ENCODE data around the gene SMARCB1. TPM values are rescaled to one million over a fixed set of nuclear protein-coding genes. Genes with fewer than 3 reads are reported as not detected.

Gene SMARCB1
- total and polyA plus RNA-seq, 12 donors: 41.3 to 95.5 (median 76.8) TPM

- no peak overlapping the region for H3K27ac ChIP-seq
- no peaks in the 10 kb centered on the region for H3K9me3 ChIP-seq (replicated peaks in 1 of 3)
- intact Hi-C loops (cut with DNase I): no loop called here
- no peak for TF ChIP-seq CTCF (IDR thresholded peaks at IDR 0.05)
- no peak for TF ChIP-seq POLR2A (IDR thresholded peaks at IDR 0.05)
- no peak for DNase-seq
- H3K27me3 ChIP-seq: no peaks in the 10 kb centered on the region
- 71 to 80% (median 77%) methylated on average over 6 of the region's 6 CpGs for WGBS, 4 donors
- peaks cover 4 to 7% of the 10 kb centered on the region in 2 donors for H3K4me1 ChIP-seq (replicated peaks in 1 of 2)
- H3K4me3 ChIP-seq: no peak overlapping the region
- H3K36me3 ChIP-seq (replicated peaks in 1 of 2): no peaks in the 10 kb centered on the region
Observed at GRCh38 chr22:23754980-23755636, 31.7 kb upstream of the SMARCB1 start.

DNA sequence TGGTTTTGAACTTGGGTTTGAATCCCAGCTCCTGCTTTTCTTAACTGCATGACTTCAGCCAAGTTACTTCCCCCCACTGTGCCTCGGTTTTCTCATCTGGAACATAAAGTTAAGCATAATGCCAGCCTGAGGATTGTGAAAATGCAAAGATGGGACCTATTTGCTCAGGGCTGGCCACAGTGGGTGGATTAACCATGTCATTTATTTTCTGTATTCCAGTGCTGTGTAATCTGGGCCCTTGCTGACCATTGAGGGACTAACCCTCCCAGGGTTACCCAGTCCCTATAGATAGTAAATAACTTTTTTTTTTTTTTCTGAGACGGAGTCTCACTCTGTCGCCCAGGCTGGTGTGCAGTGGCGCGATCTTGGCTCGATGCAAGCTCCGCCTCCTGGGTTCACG lies 31.1 kb upstream of the SMARCB1 start:
- DNase-seq: no peak
- H3K36me3 ChIP-seq (replicated peaks in 1 of 2): no peaks in the 10 kb centered on the region
- peaks cover 0 to 7% of the 10 kb centered on the region in 2 donors for H3K4me1 ChIP-seq (replicated peaks in 1 of 2)
- H3K4me3 ChIP-seq: no peak overlapping the region
- intact Hi-C loops (cut with DNase I): no loop called here
- TF ChIP-seq POLR2A (IDR thresholded peaks at IDR 0.05) (no peak), CTCF (IDR thresholded peaks at IDR 0.05) (no peak)
- no peaks in the 10 kb centered on the region for H3K27me3 ChIP-seq
- no peaks in the 10 kb centered on the region for H3K9me3 ChIP-seq (replicated peaks in 1 of 3)
- WGBS, 4 donors: 81 to 91% (median 89%) methylated on average over 6 to 8 of the region's 8 CpGs
- no peak overlapping the region for H3K27ac ChIP-seq

DNA sequence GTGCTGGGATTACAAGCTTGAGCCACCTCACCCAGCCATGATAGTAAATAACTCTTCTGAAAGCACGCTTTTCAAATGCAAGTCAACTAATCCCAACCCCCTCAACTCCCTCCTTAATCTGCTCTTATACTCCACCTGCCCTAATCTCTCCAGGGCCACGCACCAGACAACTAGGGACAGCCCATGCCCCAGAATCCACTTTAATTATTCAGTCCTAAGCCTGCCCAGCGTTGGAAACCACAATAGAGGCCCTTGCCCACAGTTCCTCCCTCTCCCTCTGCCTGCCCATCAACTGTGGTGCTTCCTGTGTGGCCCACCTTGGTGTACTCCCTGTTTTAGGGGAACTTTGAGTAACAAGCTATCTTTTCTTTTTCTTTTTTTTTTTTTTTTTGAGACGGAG lies 29.9 kb upstream of the SMARCB1 start:
- Histone ChIP-seq H3K4me1 (replicated peaks in 1 of 2) (peaks cover 0 to 2% of the 10 kb centered on the region in 2 donors), H3K27ac (no peak overlapping the region), H3K4me3 (no peak overlapping the region), H3K36me3 (replicated peaks in 1 of 2) (no peaks in the 10 kb centered on the region), H3K27me3 (no peaks in the 10 kb centered on the region), H3K9me3 (replicated peaks in 1 of 3) (no peaks in the 10 kb centered on the region)
- 49 to 82% (median 65%) methylated on average over 4 of the region's 4 CpGs for WGBS, 4 donors
- intact Hi-C loops (cut with DNase I): no loop called here
- TF ChIP-seq POLR2A (IDR thresholded peaks at IDR 0.05): no peak
- TF ChIP-seq CTCF (IDR thresholded peaks at IDR 0.05): no peak
- DNase-seq: no peak

GRCh38 chr22:23759566-23759965 lies 27.2 kb upstream of the SMARCB1 start:
- no peak overlapping the region for H3K4me3 ChIP-seq
- no peak overlapping the region for H3K27ac ChIP-seq
- H3K27me3 ChIP-seq: no peaks in the 10 kb centered on the region
- TF ChIP-seq POLR2A (IDR thresholded peaks at IDR 0.05) (no peak), CTCF (IDR thresholded peaks at IDR 0.05) (no peak)
- WGBS, 4 donors: 70 to 83% (median 74%) methylated on average over 4 of the region's 4 CpGs
- H3K9me3 ChIP-seq (replicated peaks in 1 of 3): no peaks in the 10 kb centered on the region
- peaks cover 0 to 14% of the 10 kb centered on the region in 2 donors for H3K4me1 ChIP-seq (replicated peaks in 1 of 2)
- DNase-seq: no peak
- no peaks in the 10 kb centered on the region for H3K36me3 ChIP-seq (replicated peaks in 1 of 2)
- intact Hi-C loops (cut with DNase I): no loop called here
